ENCODE measurements around the gene MCTP1. TPM values are rescaled to one million over a fixed set of nuclear protein-coding genes. Genes with fewer than 3 reads are reported as not detected.

The MCTP1 gene
- total RNA-seq, 1 experiment from 2014 or later: 0.44 TPM

- Histone ChIP-seq H3K27me3 (ENCODE audit: insufficient read depth, low read length) (no peaks in the 10 kb centered on the region), H3K4me3 (replicated peaks in 1 of 2; ENCODE audit: low read depth in 1 of 2, low read length in 2 of 2) (no peak overlapping the region), H3K9ac (ENCODE audit: low read length) (no peak overlapping the region), H3K4me2 (ENCODE audit: low read length) (no peak overlapping the region), H3K79me2 (ENCODE audit: insufficient read depth, low read length) (no peaks in the 10 kb centered on the region), H3K27ac (ENCODE audit: low read depth, low read length) (no peak overlapping the region), H4K20me1 (ENCODE audit: insufficient read depth) (no peaks in the 10 kb centered on the region), H3K9me2 (ENCODE audit: insufficient read depth) (no peaks in the 10 kb centered on the region), H2AFZ (ENCODE audit: low read depth, low read length, poor library complexity, severe bottlenecking) (no peak overlapping the region), H3K36me3 (ENCODE audit: control insufficient read depth in 1 of 2, insufficient read depth in 2 of 2, low read length in 2 of 2) (no peaks in the 10 kb centered on the region), H3K4me1 (ENCODE audit: control insufficient read depth in 1 of 2, insufficient read depth in 2 of 2, low read length in 2 of 2) (no peaks in the 10 kb centered on the region), H3K9me3 (ENCODE audit: control insufficient read depth in 1 of 2, insufficient read depth in 1 of 2, low read depth in 1 of 2, low read length in 2 of 2) (no peaks in the 10 kb centered on the region)
- CTCF ChIA-PET: no interaction called here
- no TSS peak for BruUV-seq (replicated peaks)
- intact Hi-C loops (cut with micrococcal nuclease): no loop called here
- POLR2A ChIA-PET: no interaction called here
- RAD21 ChIA-PET (ENCODE audit: low non-redundant PET in 1 of 2, low total read pairs in 2 of 2, uncharacterized antibody in 2 of 2, unreplicated experiment in 2 of 2): no interaction called here
- no peak for ATAC-seq
- no peak for TF ChIP-seq REST (IDR thresholded peaks at IDR 0.05; ENCODE audit: low read depth)
- no peak for TF ChIP-seq CBX3 (IDR thresholded peaks at IDR 0.05; ENCODE audit: low read depth)
- no peak for TF ChIP-seq ZNF274 (IDR thresholded peaks at IDR 0.05; ENCODE audit: low read depth, low read length)
- no peak for TF ChIP-seq SRF (IDR thresholded peaks at IDR 0.05; ENCODE audit: low read depth)
- no peak for TF ChIP-seq SP1 (IDR thresholded peaks at IDR 0.05; ENCODE audit: low read depth)
- no peak for TF ChIP-seq ELF1 (IDR thresholded peaks at IDR 0.05; ENCODE audit: borderline replicate concordance, low read depth)
- TF ChIP-seq MAX (IDR thresholded peaks at IDR 0.05): no peak
- no peak for TF ChIP-seq FOSL1 (IDR thresholded peaks at IDR 0.05; ENCODE audit: low read depth)
- no peak for TF ChIP-seq JUND (IDR thresholded peaks at IDR 0.05)
- no peak for TF ChIP-seq TCF7L2 (IDR thresholded peaks at IDR 0.05; ENCODE audit: borderline replicate concordance, extremely low read depth, insufficient read depth, insufficient read length)
- TF ChIP-seq ZFX (IDR thresholded peaks at IDR 0.05): no peak
- no peak for TF ChIP-seq EZH2phosphoT487 (IDR thresholded peaks at IDR 0.05; ENCODE audit: borderline replicate concordance)
- no peak for TF ChIP-seq SIN3A (IDR thresholded peaks at IDR 0.05; ENCODE audit: low read depth)
- no peak for DNase-seq (ENCODE audit: low read depth, low spot score)
Observed at GRCh38 chr5:95191330-95191729, 93.6 kb downstream of the MCTP1 start.

Measured in HCT116 (cell line).